ENCODE measurements around the gene KIAA1671.

The KIAA1671 gene

GRCh38 chr22:25127318-25127717 is 174.8 kb downstream of the KIAA1671 start:
- Histone ChIP-seq H3K36me3 (ENCODE audit: insufficient read depth, low read length) (no peaks in the 10 kb centered on the region), H3K4me1 (ENCODE audit: insufficient read depth, low read length) (peaks cover 13% of the 10 kb centered on the region; the same call in 1 of the 2 replicates), H3K9me3 (ENCODE audit: control insufficient read depth, insufficient read depth, low read length) (peaks cover 2% of the 10 kb centered on the region; the same call in 1 of the 2 replicates), H3K9ac (ENCODE audit: low read depth, low read length) (no peak overlapping the region)

GRCh38 chr22:25130462-25130861 is 177.9 kb downstream of the KIAA1671 start:
- H3K36me3 ChIP-seq (ENCODE audit: insufficient read depth, low read length), result no peaks in the 10 kb centered on the region

GRCh38 chr22:25131198-25131887 is 178.8 kb downstream of the KIAA1671 start:
- no peak overlapping the region for H3K9ac ChIP-seq (ENCODE audit: low read depth, low read length)
- H3K9me3 ChIP-seq (ENCODE audit: control insufficient read depth, insufficient read depth, low read length), result no peaks in the 10 kb centered on the region
- peaks cover 13% of the 10 kb centered on the region; the same call in 1 of the 2 replicates for H3K4me1 ChIP-seq (ENCODE audit: insufficient read depth, low read length)
- no peaks in the 10 kb centered on the region for H3K36me3 ChIP-seq (ENCODE audit: insufficient read depth, low read length)

More at GRCh38 chr22:25130462-25130861, 177.9 kb downstream of the KIAA1671 start:
- H3K4me1 ChIP-seq (ENCODE audit: insufficient read depth, low read length), result peaks cover 13% of the 10 kb centered on the region; the same call in 1 of the 2 replicates
- no peak overlapping the region for H3K9ac ChIP-seq (ENCODE audit: low read depth, low read length)
- no peaks in the 10 kb centered on the region for H3K9me3 ChIP-seq (ENCODE audit: control insufficient read depth, insufficient read depth, low read length)

- H3K9me3 ChIP-seq (ENCODE audit: control insufficient read depth, insufficient read depth, low read length), result no peaks in the 10 kb centered on the region
- H3K9ac ChIP-seq (ENCODE audit: low read depth, low read length), result no peak overlapping the region
- no peaks in the 10 kb centered on the region; the same call in 1 of the 2 replicates for H3K36me3 ChIP-seq (ENCODE audit: insufficient read depth, low read length)
- peaks cover 13% of the 10 kb centered on the region; the same call in 1 of the 2 replicates for H3K4me1 ChIP-seq (ENCODE audit: insufficient read depth, low read length)
Observed at GRCh38 chr22:25134028-25134427, 181.5 kb downstream of the KIAA1671 start.

- peaks cover 13% of the 10 kb centered on the region; the same call in 1 of the 2 replicates for H3K4me1 ChIP-seq (ENCODE audit: insufficient read depth, low read length)
- H3K9me3 ChIP-seq (ENCODE audit: control insufficient read depth, insufficient read depth, low read length), result no peaks in the 10 kb centered on the region
- H3K36me3 ChIP-seq (ENCODE audit: insufficient read depth, low read length), result no peaks in the 10 kb centered on the region; the same call in 1 of the 2 replicates
- H3K9ac ChIP-seq (ENCODE audit: low read depth, low read length), result no peak overlapping the region
Observed at GRCh38 chr22:25134451-25134850, 181.9 kb downstream of the KIAA1671 start.

- Histone ChIP-seq H3K9ac (ENCODE audit: low read depth, low read length) (no peak overlapping the region), H3K4me1 (ENCODE audit: insufficient read depth, low read length) (0 out of 2 replicates have a peak, but pooled peaks cover under 1% of the 10 kb centered on the region), H3K9me3 (ENCODE audit: control insufficient read depth, insufficient read depth, low read length) (no peaks in the 10 kb centered on the region), H3K36me3 (ENCODE audit: insufficient read depth, low read length) (no peaks in the 10 kb centered on the region; the same call in 1 of the 2 replicates)
Observed at GRCh38 chr22:25136953-25137576, 184.5 kb downstream of the KIAA1671 start.

GRCh38 chr22:25137577-25138525 is 185.3 kb downstream of the KIAA1671 start:
- H3K36me3 ChIP-seq (ENCODE audit: insufficient read depth, low read length), result no peaks in the 10 kb centered on the region; the same call in 1 of the 2 replicates
- H3K9ac ChIP-seq (ENCODE audit: low read depth, low read length), result no peak overlapping the region
- no peaks in the 10 kb centered on the region for H3K4me1 ChIP-seq (ENCODE audit: insufficient read depth, low read length)
- H3K9me3 ChIP-seq (ENCODE audit: control insufficient read depth, insufficient read depth, low read length), result no peaks in the 10 kb centered on the region

- H3K9ac ChIP-seq (ENCODE audit: low read depth, low read length), result no peak overlapping the region
- no peaks in the 10 kb centered on the region for H3K9me3 ChIP-seq (ENCODE audit: control insufficient read depth, insufficient read depth, low read length)
- H3K4me1 ChIP-seq (ENCODE audit: insufficient read depth, low read length), result no peaks in the 10 kb centered on the region
- no peaks in the 10 kb centered on the region; the same call in 1 of the 2 replicates for H3K36me3 ChIP-seq (ENCODE audit: insufficient read depth, low read length)
Observed at GRCh38 chr22:25139062-25139461, 186.5 kb downstream of the KIAA1671 start.

GRCh38 chr22:25142102-25142501 is 189.6 kb downstream of the KIAA1671 start:
- no peaks in the 10 kb centered on the region for H3K9me3 ChIP-seq (ENCODE audit: control insufficient read depth, insufficient read depth, low read length)
- H3K4me1 ChIP-seq (ENCODE audit: insufficient read depth, low read length), result 0 out of 2 replicates have a peak, but pooled peaks cover 3% of the 10 kb centered on the region
- H3K36me3 ChIP-seq (ENCODE audit: insufficient read depth, low read length), result no peaks in the 10 kb centered on the region; the same call in 1 of the 2 replicates
- H3K9ac ChIP-seq (ENCODE audit: low read depth, low read length), result no peak overlapping the region

GRCh38 chr22:25143156-25144076 is 190.9 kb downstream of the KIAA1671 start:
- no peaks in the 10 kb centered on the region for H3K9me3 ChIP-seq (ENCODE audit: control insufficient read depth, insufficient read depth, low read length)
- no peak overlapping the region for H3K9ac ChIP-seq (ENCODE audit: low read depth, low read length)
- H3K4me1 ChIP-seq (ENCODE audit: insufficient read depth, low read length), result peaks cover 10% of the 10 kb centered on the region
- no peaks in the 10 kb centered on the region for H3K36me3 ChIP-seq (ENCODE audit: insufficient read depth, low read length)

- peaks cover 10% of the 10 kb centered on the region for H3K4me1 ChIP-seq (ENCODE audit: insufficient read depth, low read length)
- H3K9me3 ChIP-seq (ENCODE audit: control insufficient read depth, insufficient read depth, low read length), result no peaks in the 10 kb centered on the region
- no peak overlapping the region for H3K9ac ChIP-seq (ENCODE audit: low read depth, low read length)
- H3K36me3 ChIP-seq (ENCODE audit: insufficient read depth, low read length), result no peaks in the 10 kb centered on the region
Observed at GRCh38 chr22:25144522-25144921, 192.0 kb downstream of the KIAA1671 start.

- Histone ChIP-seq H3K4me1 (ENCODE audit: insufficient read depth, low read length) (peaks cover 10% of the 10 kb centered on the region), H3K9ac (ENCODE audit: low read depth, low read length) (no peak overlapping the region), H3K9me3 (ENCODE audit: control insufficient read depth, insufficient read depth, low read length) (no peaks in the 10 kb centered on the region), H3K36me3 (ENCODE audit: insufficient read depth, low read length) (no peaks in the 10 kb centered on the region)
Observed at GRCh38 chr22:25146307-25146706, 193.8 kb downstream of the KIAA1671 start.

GRCh38 chr22:25146906-25147641 is 194.6 kb downstream of the KIAA1671 start:
- H3K36me3 ChIP-seq (ENCODE audit: insufficient read depth, low read length), result no peaks in the 10 kb centered on the region
- H3K4me1 ChIP-seq (ENCODE audit: insufficient read depth, low read length), result peaks cover 10% of the 10 kb centered on the region
- no peak overlapping the region for H3K9ac ChIP-seq (ENCODE audit: low read depth, low read length)
- H3K9me3 ChIP-seq (ENCODE audit: control insufficient read depth, insufficient read depth, low read length), result no peaks in the 10 kb centered on the region
